Natural killer cell treated with Interleukin-12 subunit alpha and Interleukin-12 subunit beta and Interleukin-15 and Interleukin-18, amount 100 ng/mL, for 72 hours (primary cell): Measurements from ENCODE around the gene PDCD1. TPM values are rescaled to one million over a fixed set of nuclear protein-coding genes. Genes with fewer than 3 reads are reported as not detected.
"Not testable (repeated sequence)": the region's sequence is repeated elsewhere in the genome, so short reads cannot be mapped to it uniquely, and the experiment has no call there.

ENCODE experiments used
- ATAC-seq, 2 donors: fragments of 150-1000 bp; cut with Tn5 transposase in 1 of 2; sonication (Bioruptor Pico), chemical (Tn5 transposase) in 1 of 2; 2 replicates each; pipeline ENCODE4 v1.10.0; 2021
- DNase-seq: peaks from one replicate; pipeline ENCODE4 v3.0.0; 2022; ENCODE audit warnings: low spot score
- H3K27ac Mint-ChIP-seq, 2 donors: 1 replicate in 1 of 2; 2 replicates in 1 of 2; pipeline ENCODE4 v1.8.0; 2022; ENCODE audit warnings: mixed read lengths in 2 of 2, mild to moderate bottlenecking in 1 of 2, moderate library complexity in 1 of 2
- H3K27me3 Mint-ChIP-seq, 2 donors: 1 replicate in 1 of 2; 2 replicates in 1 of 2; pipeline ENCODE4 v1.8.0; 2022; ENCODE audit warnings: mixed read lengths in 2 of 2
- H3K36me3 Mint-ChIP-seq: one replicate; pipeline ENCODE4 v1.8.0; 2022; ENCODE audit warnings: mixed read lengths
- H3K4me1 Mint-ChIP-seq, 2 donors: 1 replicate in 1 of 2; 2 replicates in 1 of 2; pipeline ENCODE4 v1.8.0; 2022; ENCODE audit warnings: low read depth in 2 of 2, mixed read lengths in 2 of 2, mild to moderate bottlenecking in 1 of 2
- H3K4me3 Mint-ChIP-seq: one replicate; pipeline ENCODE4 v1.8.0; 2022; ENCODE audit warnings: mixed read lengths
- H3K9me3 Mint-ChIP-seq: 2 replicates; pipeline ENCODE4 v1.8.0; 2022; ENCODE audit warnings: mixed read lengths
- total RNA-seq, 2 donors: library from RNA; stranded (reverse); gene quantifications; one replicate each; pipeline ENCODE4 v1.2.3, GENCODE V29; 2022

PDCD1 gene
- total RNA-seq, 2 donors from 2014 or later, result 0.78 to 0.89 TPM

DNA sequence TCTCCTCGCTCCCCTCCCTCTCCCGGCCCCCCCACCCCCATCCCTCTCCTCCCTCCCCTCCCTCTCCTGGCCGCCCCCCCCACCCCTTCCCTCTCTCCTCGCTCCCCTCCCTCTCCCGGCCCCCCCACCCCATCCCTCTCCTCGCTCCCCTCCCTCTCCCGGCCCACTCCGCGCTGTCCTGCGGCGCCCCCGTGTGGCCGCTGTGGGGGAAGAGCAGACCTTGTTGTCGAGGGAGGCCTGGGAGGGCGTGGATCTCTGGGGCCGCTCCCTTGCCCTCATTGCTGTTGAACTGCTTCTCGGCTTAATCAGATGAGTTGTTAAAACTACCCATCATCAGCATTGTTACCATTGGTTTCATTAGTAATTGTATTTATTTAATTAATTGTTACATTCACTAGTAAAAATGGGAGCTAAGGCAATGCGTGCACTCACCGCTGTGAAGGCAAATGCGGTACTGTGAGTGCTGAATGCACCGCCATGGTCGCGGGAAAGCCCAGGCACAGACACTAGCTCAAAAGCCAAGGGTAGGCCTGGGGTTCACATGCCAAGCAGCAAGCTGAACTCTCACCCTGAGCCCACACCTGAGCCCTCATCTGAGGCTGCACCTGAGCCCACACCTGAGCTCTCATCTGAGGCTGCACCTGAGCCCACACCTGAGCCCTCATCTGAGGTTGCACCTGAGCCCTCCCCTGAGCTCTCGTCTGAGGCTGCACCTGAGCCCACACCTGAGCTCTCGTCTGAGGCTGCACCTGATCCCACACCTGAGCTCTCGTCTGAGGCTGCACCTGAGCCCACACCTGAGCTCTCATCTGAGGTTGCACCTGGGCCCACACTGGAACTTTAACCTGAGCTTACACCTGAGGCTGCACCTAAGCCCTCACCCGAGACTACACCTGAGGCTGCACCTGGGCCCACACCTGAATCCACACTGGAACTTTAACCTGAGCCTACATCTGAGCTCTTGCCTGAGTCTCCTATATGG is 19.6 kb upstream of the PDCD1 start:
- Mint-ChIP-seq H3K36me3 (no peaks in the 10 kb centered on the region), H3K27ac (no peak overlapping the region), H3K9me3 (no peaks in the 10 kb centered on the region), H3K4me3 (no peak overlapping the region), H3K4me1 (peaks cover 27 to 28% of the 10 kb centered on the region in 2 donors), H3K27me3 (peaks cover 0 to 2% of the 10 kb centered on the region in 2 donors)
- ATAC-seq (peak in 1 of 2 donors; percentile 21), DNase-seq (peak; percentile 80)

- Mint-ChIP-seq H3K4me1 (peaks cover 24% of the 10 kb centered on the region in 2 donors), H3K4me3 (no peak overlapping the region), H3K27ac (no peak overlapping the region), H3K9me3 (no peaks in the 10 kb centered on the region), H3K27me3 (peaks cover 0 to 2% of the 10 kb centered on the region in 2 donors), H3K36me3 (no peaks in the 10 kb centered on the region)
- DNase-seq, result no peak
- no peak for ATAC-seq
Observed at GRCh38 chr2:241877197-241877685, 18.5 kb upstream of the PDCD1 start.

GRCh38 chr2:241876528-241877196 is 18.0 kb upstream of the PDCD1 start:
- no peak for DNase-seq

DNA sequence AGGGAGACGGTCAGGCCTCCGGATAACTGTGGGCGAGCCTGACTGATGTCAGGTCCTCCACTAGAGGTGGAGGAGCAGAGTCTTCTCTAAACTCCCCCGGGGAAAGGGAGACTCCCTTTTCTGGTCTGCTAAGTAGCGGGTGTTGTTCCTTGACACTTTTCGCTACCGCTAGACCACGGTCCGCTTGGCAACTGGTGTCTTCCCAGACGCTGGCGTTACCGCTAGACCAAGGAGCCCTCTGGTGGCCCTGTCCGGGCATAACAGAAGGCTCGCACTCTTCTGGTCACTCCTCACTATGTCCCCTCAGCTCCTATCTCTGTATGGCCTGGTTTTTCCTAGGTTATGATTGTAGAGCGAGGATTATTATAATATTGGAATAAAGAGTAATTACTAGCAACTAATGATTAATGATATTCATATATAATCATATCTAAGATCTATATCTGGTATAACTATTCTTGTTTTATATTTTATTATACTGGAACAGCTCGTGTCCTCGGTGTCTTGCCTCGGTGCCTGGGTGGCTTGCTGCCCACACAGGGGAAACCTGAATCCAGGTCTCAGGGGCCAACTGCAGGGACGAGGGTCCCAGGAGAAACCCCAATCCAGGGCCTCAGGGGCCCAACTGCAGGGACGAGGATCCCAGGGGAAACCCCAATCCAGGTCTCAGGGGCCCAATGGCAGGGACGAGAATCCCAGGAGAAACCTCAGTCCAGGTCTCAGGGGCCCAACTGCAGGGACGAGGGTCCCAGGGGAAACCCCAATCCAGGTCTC is 17.2 kb upstream of the PDCD1 start:
- Mint-ChIP-seq H3K4me3 (peak overlapping the region; percentile 1), H3K4me1 (peaks cover 22 to 26% of the 10 kb centered on the region in 2 donors)
- H3K27ac Mint-ChIP-seq, H3K27me3 Mint-ChIP-seq, H3K36me3 Mint-ChIP-seq, H3K9me3 Mint-ChIP-seq, ATAC-seq: not testable (repeated sequence)
- peak; percentile 76 for DNase-seq

More at GRCh38 chr2:241876528-241877196, 18.0 kb upstream of the PDCD1 start:
- H3K27me3 Mint-ChIP-seq, result peaks cover 0 to 2% of the 10 kb centered on the region in 2 donors
- H3K9me3 Mint-ChIP-seq, result no peaks in the 10 kb centered on the region
- no peaks in the 10 kb centered on the region for H3K36me3 Mint-ChIP-seq
- H3K4me1 Mint-ChIP-seq, result peaks cover 23 to 27% of the 10 kb centered on the region in 2 donors
- no peak overlapping the region for H3K4me3 Mint-ChIP-seq
- no peak overlapping the region for H3K27ac Mint-ChIP-seq
- ATAC-seq, result no peak

DNA sequence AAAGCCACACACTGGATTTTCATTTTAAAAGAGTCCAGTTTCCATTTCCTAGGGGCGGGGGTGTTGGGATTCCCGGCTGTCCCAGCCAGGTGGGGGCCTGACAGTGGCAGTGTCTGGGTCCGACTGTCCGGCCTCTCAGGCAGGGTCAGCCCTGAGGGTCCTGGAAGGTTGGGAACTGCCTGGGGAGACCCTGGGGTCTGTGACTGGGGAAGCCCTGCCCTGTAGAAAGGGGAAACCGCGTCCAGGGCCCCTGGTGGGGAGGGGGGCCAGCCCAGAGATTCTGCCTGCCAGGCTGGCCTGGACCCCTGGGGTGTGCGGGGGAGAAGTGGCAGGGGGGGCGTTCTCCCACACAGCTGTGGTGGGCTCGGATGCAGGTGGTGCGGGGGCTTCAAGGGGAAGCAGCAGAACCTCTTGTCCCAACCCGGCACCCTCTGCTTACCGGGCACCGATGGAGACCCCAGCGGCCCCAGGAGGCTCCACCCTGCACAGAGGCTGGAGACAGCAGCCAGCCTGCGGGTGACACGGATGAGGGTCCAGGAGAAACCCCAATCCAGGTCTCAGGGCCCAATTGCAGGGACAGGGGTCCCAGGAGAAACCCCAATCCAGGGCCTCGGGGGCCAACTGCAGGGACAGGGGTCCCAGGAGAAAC is 15.7 kb upstream of the PDCD1 start:
- Mint-ChIP-seq H3K4me3 (no peak overlapping the region), H3K9me3 (no peaks in the 10 kb centered on the region), H3K4me1 (peaks cover 25 to 27% of the 10 kb centered on the region in 2 donors), H3K27me3 (peaks cover 0 to 6% of the 10 kb centered on the region in 2 donors), H3K27ac (no peak overlapping the region), H3K36me3 (no peaks in the 10 kb centered on the region)
- no peak for ATAC-seq
- DNase-seq, result no peak

DNA sequence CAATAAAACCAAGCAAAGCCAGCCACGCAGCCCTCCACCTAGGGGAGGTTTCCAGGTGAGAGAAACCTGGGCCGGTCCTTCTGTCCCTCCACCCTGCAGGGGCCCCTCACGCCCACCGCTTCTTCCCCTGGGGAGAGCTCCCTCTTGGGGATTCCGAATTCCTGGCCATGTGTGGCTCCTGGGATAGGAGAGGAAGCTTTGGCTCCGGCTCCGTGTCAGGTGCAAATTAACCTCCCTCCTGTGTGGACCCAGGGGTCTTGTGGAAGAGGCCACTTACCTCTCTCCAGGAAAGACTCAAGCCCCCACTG is 15.1 kb upstream of the PDCD1 start:
- Mint-ChIP-seq H3K36me3 (no peaks in the 10 kb centered on the region), H3K27ac (no peak overlapping the region), H3K4me3 (no peak overlapping the region), H3K27me3 (peaks cover 0 to 6% of the 10 kb centered on the region in 2 donors), H3K4me1 (peaks cover 28 to 29% of the 10 kb centered on the region in 2 donors), H3K9me3 (no peaks in the 10 kb centered on the region)
- no peak for ATAC-seq
- DNase-seq, result no peak

DNA sequence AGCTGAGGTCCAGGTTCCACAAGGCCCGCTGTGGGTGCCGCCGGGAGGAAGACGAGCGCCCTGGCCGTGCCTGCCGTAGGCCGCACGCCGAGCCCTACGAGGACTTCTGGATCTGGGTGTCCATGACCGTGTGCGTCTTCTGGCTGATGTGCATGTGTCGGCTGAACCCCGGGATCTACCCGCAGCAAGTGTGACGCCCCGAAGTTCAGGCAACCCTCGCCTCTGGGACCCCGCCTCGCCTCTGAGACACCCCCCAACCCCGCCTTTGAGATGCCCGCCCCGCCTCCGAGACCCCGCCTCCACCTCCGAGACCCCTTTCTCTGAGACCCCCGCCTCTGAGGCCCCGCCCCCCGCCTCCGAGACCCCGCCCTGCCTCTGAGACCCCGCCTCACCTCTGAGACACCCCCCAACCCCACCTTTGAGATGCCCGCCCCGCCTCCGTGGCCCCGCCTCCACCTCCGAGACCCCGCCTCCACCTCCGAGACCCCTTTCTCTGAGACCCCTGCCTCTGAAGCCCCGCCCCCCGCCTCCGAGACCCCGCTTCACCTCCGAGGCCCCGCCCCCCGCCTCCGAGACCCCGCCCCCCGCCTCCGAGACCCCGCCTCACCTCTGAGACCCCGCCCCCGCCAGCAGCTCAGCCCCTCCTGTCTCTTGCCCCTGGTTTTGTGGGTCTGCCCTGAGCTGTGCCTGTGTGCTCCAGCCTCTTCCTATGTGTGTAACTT is 14.5 kb upstream of the PDCD1 start:
- Mint-ChIP-seq H3K27ac (no peak overlapping the region), H3K4me3 (no peak overlapping the region), H3K36me3 (no peaks in the 10 kb centered on the region), H3K27me3 (peaks cover 0 to 9% of the 10 kb centered on the region in 2 donors), H3K9me3 (no peaks in the 10 kb centered on the region), H3K4me1 (peaks cover 33 to 34% of the 10 kb centered on the region in 2 donors)
- ATAC-seq (no peak), DNase-seq (no peak)

DNA sequence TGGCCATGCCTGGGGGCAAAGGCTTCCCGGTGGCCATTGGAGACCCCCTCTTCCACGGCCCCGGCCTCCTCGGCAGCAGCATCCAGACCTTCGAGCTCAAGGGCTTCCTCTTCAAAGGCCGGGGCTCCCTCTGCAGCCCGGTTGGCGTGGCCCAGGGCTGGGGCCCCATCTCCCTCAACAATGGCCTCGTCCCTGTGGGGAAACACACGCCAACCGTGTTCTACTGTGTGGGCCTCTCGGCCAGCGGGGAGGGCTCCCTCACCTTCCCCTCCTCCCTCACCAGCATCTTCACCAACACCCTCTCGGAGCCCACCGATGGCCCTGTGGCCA is 13.6 kb upstream of the PDCD1 start:
- peak overlapping the region; percentile 6 for H3K4me3 Mint-ChIP-seq
- H3K36me3 Mint-ChIP-seq, result no peaks in the 10 kb centered on the region
- peaks cover 36 to 42% of the 10 kb centered on the region in 2 donors for H3K4me1 Mint-ChIP-seq
- no peaks in the 10 kb centered on the region for H3K9me3 Mint-ChIP-seq
- DNase-seq, result peak; percentile 59
- peaks cover 0 to 9% of the 10 kb centered on the region in 2 donors for H3K27me3 Mint-ChIP-seq
- no peak overlapping the region for H3K27ac Mint-ChIP-seq
- ATAC-seq, result no peak

GRCh38 chr2:241871538-241872312 is 13.0 kb upstream of the PDCD1 start:
- Mint-ChIP-seq H3K36me3 (no peaks in the 10 kb centered on the region), H3K27me3 (peaks cover 0 to 9% of the 10 kb centered on the region in 2 donors), H3K27ac (no peak overlapping the region), H3K4me3 (peak overlapping the region; percentile 44), H3K9me3 (no peaks in the 10 kb centered on the region), H3K4me1 (peaks cover 36 to 42% of the 10 kb centered on the region in 2 donors)
- DNase-seq (peak; percentile 60), ATAC-seq (peak; percentile 1 to 4)

GRCh38 chr2:241870611-241871537 is 12.2 kb upstream of the PDCD1 start:
- Mint-ChIP-seq H3K27me3 (peaks cover 3 to 10% of the 10 kb centered on the region in 2 donors), H3K4me3 (peak overlapping the region; percentile 44), H3K27ac (peak overlapping the region in 1 of 2 donors; percentile 49), H3K4me1 (peaks cover 37 to 44% of the 10 kb centered on the region in 2 donors), H3K9me3 (no peaks in the 10 kb centered on the region), H3K36me3 (peaks cover 2% of the 10 kb centered on the region)
- peak; percentile 68 for DNase-seq
- peak; percentile 61 to 70 for ATAC-seq

- peaks cover 39 to 47% of the 10 kb centered on the region in 2 donors for H3K4me1 Mint-ChIP-seq
- H3K4me3 Mint-ChIP-seq, result no peak overlapping the region
- H3K9me3 Mint-ChIP-seq, result peaks cover under 1% of the 10 kb centered on the region
- no peak overlapping the region for H3K27ac Mint-ChIP-seq
- ATAC-seq (no peak), DNase-seq (peak; percentile 58)
- H3K27me3 Mint-ChIP-seq, result peaks cover 10 to 18% of the 10 kb centered on the region in 2 donors
- H3K36me3 Mint-ChIP-seq, result peaks cover 9% of the 10 kb centered on the region
Observed at GRCh38 chr2:241870081-241870541, 11.4 kb upstream of the PDCD1 start.
